GM21825 (cell line): ENCODE results near the gene TSPAN10.

Source experiments
- ATAC-seq: cut with Tn5 transposase; IDR thresholded peaks from one replicate; pipeline ENCODE4 v1.9.1; 2021; ENCODE audit warnings: mild to moderate bottlenecking, moderate library complexity; ENCODE audit not compliant: unreplicated experiment

The TSPAN10 gene

GRCh38 chr17:81686614-81687013 lies 49.6 kb downstream of the TSPAN10 start:
- no peak for ATAC-seq

- ATAC-seq, result no peak
Measured at GRCh38 chr17:81687770-81688541, 51.0 kb downstream of the TSPAN10 start.

DNA sequence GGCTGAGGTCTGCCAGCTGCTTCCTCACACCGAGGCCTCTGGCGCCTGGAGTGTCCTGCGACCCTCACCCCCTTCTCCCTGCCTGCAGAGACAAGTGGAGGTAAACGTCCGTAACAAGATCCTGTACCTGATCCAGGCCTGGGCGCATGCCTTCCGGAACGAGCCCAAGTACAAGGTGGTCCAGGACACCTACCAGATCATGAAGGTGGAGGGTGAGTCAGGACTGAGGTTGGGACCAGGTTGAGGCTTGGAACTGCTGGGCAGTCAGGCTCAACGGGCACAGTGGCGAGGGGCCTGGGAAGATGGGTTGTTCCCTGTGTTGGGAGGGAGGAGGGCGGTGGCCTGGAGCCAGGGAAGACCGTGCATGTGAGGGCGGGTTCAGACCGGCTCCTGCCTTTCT lies 51.6 kb downstream of the TSPAN10 start:
- ATAC-seq, result no peak

DNA sequence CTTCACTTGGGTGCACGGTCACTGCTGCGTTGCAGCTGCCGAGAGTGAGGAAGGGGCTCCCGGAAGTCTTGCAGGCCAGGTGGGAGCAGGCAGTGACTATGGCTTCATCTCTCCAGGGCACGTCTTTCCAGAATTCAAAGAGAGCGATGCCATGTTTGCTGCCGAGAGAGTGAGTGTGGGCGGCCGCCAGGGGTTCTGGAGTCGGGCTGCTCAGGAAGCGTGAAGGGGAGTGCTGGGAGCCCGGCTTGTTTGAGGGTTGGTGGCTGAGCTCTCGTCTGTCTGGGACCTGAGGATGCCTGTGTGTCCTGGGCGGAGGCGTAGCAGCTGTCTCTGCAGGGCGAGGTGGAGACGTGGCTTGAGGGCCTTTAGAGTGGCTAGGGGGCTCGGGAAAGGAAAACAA lies 53.1 kb downstream of the TSPAN10 start:
- no peak for ATAC-seq

DNA sequence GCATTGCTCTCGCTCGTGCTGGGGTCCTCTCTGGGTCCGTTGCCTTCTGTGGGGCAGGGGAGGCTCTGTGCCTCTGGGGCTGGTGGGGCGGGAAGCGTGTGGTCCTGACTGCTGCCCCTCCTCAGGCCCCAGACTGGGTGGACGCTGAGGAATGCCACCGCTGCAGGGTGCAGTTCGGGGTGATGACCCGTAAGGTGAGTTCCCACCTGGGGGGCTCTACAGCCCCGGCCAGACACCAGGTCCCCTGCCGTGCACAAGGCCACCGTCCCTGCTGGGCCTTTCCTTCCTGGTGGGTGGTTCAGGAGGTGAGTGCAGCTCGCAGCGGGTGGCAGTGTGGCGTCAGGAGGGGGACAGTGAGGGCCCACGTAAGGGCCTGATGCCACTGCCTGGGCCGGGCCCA lies 53.6 kb downstream of the TSPAN10 start:
- ATAC-seq, result no peak

GRCh38 chr17:81691196-81691595 lies 54.2 kb downstream of the TSPAN10 start:
- no peak for ATAC-seq

DNA sequence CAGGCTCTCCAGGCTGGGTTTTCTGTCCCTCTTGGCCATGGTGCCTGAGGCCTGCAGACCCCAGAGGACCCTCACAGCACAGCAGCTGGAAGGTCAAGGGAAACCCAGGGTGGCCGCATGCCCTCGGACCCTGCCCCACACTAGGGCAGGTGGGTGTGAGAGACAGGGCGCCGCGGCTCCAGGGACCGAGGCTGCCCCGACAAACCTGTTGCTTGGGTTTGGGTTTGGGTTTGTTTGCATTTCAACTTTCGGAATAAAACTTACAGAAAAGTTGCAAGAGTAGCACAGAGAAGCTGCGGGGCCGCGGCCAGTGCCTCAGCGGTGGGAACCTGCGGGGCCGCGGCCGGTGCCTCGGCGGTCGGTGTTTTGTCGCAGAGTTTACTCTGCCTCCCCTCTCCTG lies 54.6 kb downstream of the TSPAN10 start:
- ATAC-seq, result no peak

DNA sequence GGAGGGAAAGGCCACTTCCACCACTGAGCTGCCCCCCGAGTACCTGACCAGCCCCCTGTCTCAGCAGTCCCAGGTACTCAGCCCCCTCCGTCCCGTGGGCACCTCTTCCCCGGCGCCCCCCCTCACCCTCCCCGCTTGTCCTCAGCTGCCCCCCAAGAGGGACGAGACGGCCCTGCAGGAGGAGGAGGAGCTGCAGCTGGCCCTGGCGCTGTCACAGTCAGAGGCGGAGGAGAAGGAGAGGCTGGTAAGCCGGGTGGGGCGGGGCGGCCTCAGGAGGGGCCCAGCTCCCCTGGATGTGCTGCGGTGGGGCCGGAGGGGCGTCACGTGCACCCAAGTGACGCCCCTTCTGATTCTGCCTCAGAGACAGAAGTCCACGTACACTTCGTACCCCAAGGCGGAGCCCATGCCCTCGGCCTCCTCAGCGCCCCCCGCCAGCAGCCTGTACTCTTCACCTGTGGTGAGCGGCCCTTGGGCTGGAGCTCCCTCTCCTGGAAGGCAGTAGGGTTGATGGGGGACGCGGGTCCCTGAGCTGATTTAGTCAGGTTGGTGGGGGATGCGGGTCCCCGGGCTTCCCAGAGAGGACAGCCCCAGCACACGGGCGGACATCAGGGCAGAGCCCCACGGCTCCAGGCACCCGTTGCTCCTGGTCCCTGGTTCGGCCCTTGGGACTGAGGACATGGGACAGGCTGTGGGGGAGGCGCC lies 56.7 kb downstream of the TSPAN10 start:
- no peak for ATAC-seq

GRCh38 chr17:81694810-81695209 lies 57.8 kb downstream of the TSPAN10 start:
- no peak for ATAC-seq

GRCh38 chr17:81695211-81695610 lies 58.2 kb downstream of the TSPAN10 start:
- no peak for ATAC-seq

DNA sequence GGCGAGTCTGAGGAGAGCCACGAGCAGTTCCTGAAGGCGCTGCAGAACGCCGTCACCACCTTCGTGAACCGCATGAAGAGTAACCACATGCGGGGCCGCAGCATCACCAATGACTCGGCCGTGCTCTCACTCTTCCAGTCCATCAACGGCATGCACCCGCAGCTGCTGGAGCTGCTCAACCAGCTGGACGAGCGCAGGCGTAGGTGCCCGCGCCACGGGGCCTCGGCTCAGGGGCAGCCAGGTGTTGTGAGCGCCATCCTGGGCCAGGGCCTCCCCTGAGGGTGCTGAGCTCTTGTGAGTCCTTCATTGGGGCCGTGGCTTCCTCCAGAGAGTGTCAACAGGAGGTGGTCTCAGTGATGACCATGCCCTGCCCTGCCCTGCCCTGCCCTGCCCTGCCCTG lies 58.8 kb downstream of the TSPAN10 start:
- ATAC-seq, result no peak

DNA sequence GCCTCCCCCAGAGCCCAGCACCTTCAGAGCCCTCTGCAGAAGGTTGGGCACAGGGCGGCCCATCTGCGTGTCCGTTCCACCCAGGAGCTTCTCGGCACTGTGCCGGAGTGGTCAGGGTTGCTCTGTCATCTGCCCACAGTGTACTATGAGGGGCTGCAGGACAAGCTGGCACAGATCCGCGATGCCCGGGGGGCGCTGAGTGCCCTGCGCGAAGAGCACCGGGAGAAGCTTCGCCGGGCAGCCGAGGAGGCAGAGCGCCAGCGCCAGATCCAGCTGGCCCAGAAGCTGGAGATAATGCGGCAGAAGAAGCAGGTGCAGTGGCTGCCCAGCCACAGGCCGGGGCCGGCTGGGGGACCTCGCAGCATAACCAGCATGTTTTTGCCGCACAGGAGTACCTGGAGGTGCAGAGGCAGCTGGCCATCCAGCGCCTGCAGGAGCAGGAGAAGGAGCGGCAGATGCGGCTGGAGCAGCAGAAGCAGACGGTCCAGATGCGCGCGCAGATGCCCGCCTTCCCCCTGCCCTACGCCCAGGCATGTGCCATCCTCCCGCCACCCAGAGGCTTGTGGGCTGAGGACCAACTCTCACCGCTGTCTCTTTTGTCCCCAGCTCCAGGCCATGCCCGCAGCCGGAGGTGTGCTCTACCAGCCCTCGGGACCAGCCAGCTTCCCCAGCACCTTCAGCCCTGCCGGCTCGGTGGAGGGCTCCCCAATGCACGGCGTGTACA lies 59.4 kb downstream of the TSPAN10 start:
- no peak for ATAC-seq

- ATAC-seq, result no peak
Measured at GRCh38 chr17:81697261-81698044, 60.5 kb downstream of the TSPAN10 start.
